ENCODE measurements around the gene NPIPB6.
"Not testable (repeated sequence)": the region's sequence is repeated elsewhere in the genome, so short reads cannot be mapped to it uniquely, and the experiment has no call there.

The NPIPB6 gene

GRCh38 chr16:28363408-28363807 is at the start of gene NPIPB6:
NPIPB6 (minus strand) TSS chr16:28363508; CDS start chr16:28362822, 686 bp downstream.
- not testable (repeated sequence) for DNase-seq (ENCODE audit: low read depth)

- not testable (repeated sequence) for DNase-seq (ENCODE audit: low read depth)
Measured at GRCh38 chr16:28403220-28404072, 40.1 kb upstream of the NPIPB6 start, which contains the start of gene EIF3CL. EIF3CL (minus strand) TSS chr16:28403841; CDS start chr16:28403618, 223 bp downstream.

GRCh38 chr16:28392054-28392453 is 28.7 kb upstream of the NPIPB6 start:
- not testable (repeated sequence) for DNase-seq (ENCODE audit: low read depth)

GRCh38 chr16:28382177-28382867 is 19.0 kb upstream of the NPIPB6 start:
- DNase-seq (ENCODE audit: low read depth): not testable (repeated sequence)

- not testable (repeated sequence) for DNase-seq (ENCODE audit: low read depth)
Measured at GRCh38 chr16:28377822-28378221, 14.5 kb upstream of the NPIPB6 start.

GRCh38 chr16:28377108-28377625 is 13.9 kb upstream of the NPIPB6 start:
- DNase-seq (ENCODE audit: low read depth): not testable (repeated sequence)

GRCh38 chr16:28375115-28375514 is 11.8 kb upstream of the NPIPB6 start:
- DNase-seq (ENCODE audit: low read depth): not testable (repeated sequence)

GRCh38 chr16:28374281-28374680 is 11.0 kb upstream of the NPIPB6 start:
- DNase-seq (ENCODE audit: low read depth): not testable (repeated sequence)

GRCh38 chr16:28367926-28368325 is 4.6 kb upstream of the NPIPB6 start:
- DNase-seq (ENCODE audit: low read depth): not testable (repeated sequence)

GRCh38 chr16:28364268-28365173 is 1.2 kb upstream of the NPIPB6 start:
- DNase-seq (ENCODE audit: low read depth): not testable (repeated sequence)

GRCh38 chr16:28362600-28362999 is 708 bp downstream of the NPIPB6 start:
- DNase-seq (ENCODE audit: low read depth): not testable (repeated sequence)

GRCh38 chr16:28338230-28338629 is 25.1 kb downstream of the NPIPB6 start:
- DNase-seq (ENCODE audit: low read depth): not testable (repeated sequence)

- not testable (repeated sequence) for DNase-seq (ENCODE audit: low read depth)
Measured at GRCh38 chr16:28336940-28337710, 26.2 kb downstream of the NPIPB6 start.

- not testable (repeated sequence) for DNase-seq (ENCODE audit: low read depth)
Measured at GRCh38 chr16:28335678-28336077, 27.6 kb downstream of the NPIPB6 start.

- DNase-seq (ENCODE audit: low read depth): not testable (repeated sequence)
Measured at GRCh38 chr16:28332632-28333031, 30.7 kb downstream of the NPIPB6 start.

GRCh38 chr16:28330981-28331380 is 32.3 kb downstream of the NPIPB6 start:
- not testable (repeated sequence) for DNase-seq (ENCODE audit: low read depth)

- not testable (repeated sequence) for DNase-seq (ENCODE audit: low read depth)
Measured at GRCh38 chr16:28330232-28330631, 33.1 kb downstream of the NPIPB6 start.

GRCh38 chr16:28326881-28327610 is 36.3 kb downstream of the NPIPB6 start:
- DNase-seq (ENCODE audit: low read depth): no peak

GRCh38 chr16:28324887-28325279 is 38.4 kb downstream of the NPIPB6 start:
- no peak for DNase-seq (ENCODE audit: low read depth)

Data from GM04504 (cell line).